Cardiac septum (tissue), 1 donor: Measurements from ENCODE around the gene CX3CR1. TPM values are rescaled to one million over a fixed set of nuclear protein-coding genes. Genes with fewer than 3 reads are reported as not detected.

ENCODE experiments used
- DNase-seq: peaks from one replicate; pipeline ENCODE4 v3.0.0-alpha.2; 2020; ENCODE audit warnings: low spot score
- intact Hi-C: fragments of 100-400 bp; cut with DNase I; formaldehyde crosslinking; loops from one replicate; pipeline ENCODE4 v1.14.0; 2022
- total RNA-seq: library from RNA; stranded (reverse); fragmentation: NEBNext Ultra II Directional; extraction: Animal tissue kit (Norgen Biotek cat#: 25700); gene quantifications from one replicate; pipeline ENCODE4 v1.2.1, GENCODE V29; 2021
- donor health status: DM: no; HTN: no; CAD: no.

CX3CR1 gene
- total RNA-seq, 1 donor from 2014 or later, result 1.3 TPM

DNA sequence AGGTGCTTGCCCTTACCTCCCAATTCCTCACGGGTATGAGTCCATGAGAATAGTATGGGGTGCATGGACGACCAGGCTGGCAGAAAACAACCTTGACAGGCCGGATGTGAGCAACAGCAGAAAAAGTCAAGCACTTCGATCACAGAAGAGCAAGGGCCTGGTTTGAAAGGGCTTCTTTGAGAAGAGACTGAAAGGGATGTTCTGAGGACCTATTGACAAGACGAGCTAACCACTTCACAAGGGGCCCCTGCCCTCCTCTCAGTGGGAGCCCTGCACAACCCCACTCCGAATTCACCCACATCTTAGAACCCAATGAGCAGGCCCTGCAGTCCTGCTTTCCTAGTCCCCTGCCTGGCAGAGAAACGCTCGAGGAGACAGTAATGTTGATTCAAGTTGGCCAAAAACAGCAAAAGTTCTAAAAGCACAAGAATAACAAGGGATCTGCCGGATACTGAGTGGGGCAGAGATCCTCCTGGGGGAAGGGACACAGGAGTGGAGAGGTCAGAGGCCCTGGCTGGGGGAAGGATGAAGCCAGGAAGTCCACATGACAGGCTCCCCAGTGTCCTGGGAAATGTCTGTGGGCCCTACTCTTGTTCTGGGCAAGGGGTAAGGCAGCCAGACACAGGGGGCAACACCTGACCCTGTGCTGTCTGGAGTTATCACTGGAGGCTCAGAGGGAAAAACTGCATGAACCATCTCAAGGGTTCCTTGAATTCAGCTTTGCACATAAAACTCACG, 14.8 kb upstream of the CX3CR1 start:
- DNase-seq, result no peak
- intact Hi-C loops, result no loop called here

DNA sequence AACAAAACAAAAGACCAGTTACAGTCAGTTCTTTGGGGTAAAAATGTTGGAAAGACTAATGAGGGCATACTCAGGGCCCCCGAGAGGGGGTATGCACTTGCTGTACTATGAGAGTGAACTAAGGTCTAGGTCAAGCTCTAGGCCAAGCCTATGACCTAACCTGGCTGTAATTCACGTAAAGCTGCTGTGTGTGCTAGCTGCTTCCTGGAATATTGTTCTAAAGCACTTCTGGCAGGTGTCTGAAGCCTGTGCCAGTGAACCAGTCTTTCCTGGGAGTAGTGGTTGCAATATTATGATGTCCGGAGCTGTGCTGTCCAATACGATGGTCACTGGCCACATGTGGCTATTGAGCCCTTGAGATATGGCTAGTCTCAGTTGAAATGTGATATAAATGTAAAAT, 13.1 kb upstream of the CX3CR1 start:
- no peak for DNase-seq
- intact Hi-C loops, result no loop called here

GRCh38 chr3:39291903-39292329, 12.1 kb upstream of the CX3CR1 start:
- peak; percentile 82 for DNase-seq
- intact Hi-C loops, result no loop called here

DNA sequence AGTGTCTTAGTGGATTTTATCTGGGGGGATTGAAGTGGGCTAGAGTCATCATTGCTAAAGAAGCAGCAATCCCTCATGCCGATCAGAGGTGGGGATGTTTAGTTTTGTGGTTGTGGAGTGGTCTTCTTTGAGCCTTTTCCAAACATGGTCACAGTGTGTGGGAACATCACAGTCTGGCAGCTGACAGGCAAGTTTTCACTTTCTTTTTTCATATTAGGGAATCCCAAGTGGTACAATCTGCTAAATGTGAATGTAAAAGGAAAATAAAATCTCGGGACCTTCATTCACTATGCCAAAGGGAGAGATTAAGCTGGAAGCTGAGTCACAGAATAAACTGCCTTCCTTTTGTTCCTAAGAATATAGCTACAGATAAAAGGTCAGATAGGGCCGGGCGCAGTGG, 10.4 kb upstream of the CX3CR1 start:
- no peak for DNase-seq
- intact Hi-C loops, result no loop called here

- no peak for DNase-seq
- intact Hi-C loops, result loop anchor here (2.0 to 5.0 kb wide), 2 partner anchors 80 to 97 kb away; partner anchors contain the start of gene XIRP1
These were observed 9.3 kb upstream of the CX3CR1 start for GRCh38 chr3:39289107-39289506.

GRCh38 chr3:39288300-39288808, 8.5 kb upstream of the CX3CR1 start:
- DNase-seq, result peak; percentile 91
- intact Hi-C loops, result loop anchor here (1.0 to 5.0 kb wide), 4 partner anchors 80 to 181 kb away; partner anchors contain the start of genes GORASP1, TTC21A and XIRP1

DNA sequence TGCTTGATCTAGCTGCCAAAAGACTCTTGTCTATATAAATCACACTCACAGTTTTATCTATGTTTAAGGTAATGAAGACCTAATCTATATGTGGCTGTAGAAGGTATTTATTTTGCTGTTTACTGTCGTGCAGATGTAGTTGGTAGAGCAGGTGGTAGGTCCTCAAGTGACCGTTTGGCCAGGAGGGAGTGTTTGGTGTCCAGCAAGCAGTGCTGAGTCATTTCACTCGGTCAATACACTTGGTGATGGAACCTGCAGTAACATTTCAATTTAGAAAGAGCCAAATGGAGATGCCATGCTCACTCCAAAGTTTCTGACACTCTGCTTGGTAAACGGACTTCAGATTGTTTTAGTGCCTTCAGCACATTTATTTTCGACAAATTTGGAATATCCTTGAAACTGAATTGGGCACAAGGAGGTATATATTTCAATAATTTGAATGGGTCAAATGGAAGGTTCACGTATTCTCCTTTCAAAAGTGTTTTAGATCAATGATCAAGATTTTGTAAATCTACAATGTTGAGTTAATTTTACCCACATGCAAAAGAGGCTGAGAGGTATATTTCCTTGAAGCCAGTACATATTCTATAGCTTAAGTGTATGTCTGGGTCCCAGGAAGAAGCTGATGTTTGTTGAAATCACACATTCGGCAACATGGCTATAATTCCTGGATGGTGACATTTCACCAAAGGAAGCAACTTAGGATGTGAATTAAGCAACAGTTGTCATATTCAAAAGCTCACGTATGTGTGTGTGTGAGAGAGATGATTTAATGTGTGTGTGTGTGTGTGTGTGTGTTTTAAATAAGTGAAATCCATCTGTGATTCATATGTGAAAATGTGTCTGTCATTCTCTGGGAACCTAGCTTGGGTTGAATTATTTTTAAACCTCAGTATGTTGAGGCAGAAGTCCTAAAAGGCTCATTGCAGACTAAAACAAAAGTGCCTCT, 7.7 kb upstream of the CX3CR1 start:
- no peak for DNase-seq
- intact Hi-C loops, result loop anchor here (1.0 to 5.0 kb wide), 4 partner anchors 79 to 180 kb away; partner anchors contain the start of genes GORASP1, TTC21A and XIRP1

DNA sequence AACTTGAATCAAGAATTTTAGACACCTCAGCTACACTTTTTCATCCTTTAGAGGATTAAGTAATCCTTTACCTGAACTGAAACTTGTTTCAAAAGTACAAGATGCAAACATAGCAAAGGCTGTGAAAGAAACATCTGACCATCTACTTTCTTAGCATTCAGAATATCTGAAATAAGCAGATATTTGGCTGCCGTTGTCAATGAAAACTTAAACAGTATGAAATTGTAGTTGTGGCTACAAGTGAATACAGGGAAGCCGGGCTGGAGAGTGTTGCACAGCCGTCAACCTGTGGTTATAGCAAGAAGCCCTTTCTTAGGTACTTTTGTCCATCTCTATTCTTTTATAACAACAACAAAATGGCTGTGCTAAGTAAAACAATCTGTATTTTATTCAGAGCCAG, 6.9 kb upstream of the CX3CR1 start:
- intact Hi-C loops, result loop anchor here (5.0 kb wide), 1 partner anchor 94 kb away; the partner anchor contains the start of gene XIRP1
- DNase-seq, result no peak

GRCh38 chr3:39285332-39285731, 5.5 kb upstream of the CX3CR1 start:
- intact Hi-C loops, result loop anchor here (5.0 kb wide), 1 partner anchor 93 kb away; the partner anchor contains the start of gene XIRP1
- no peak for DNase-seq

GRCh38 chr3:39284457-39284881, 4.6 kb upstream of the CX3CR1 start:
- intact Hi-C loops, result no loop called here
- no peak for DNase-seq

- intact Hi-C loops, result no loop called here
- no peak for DNase-seq
These were observed 2.2 kb upstream of the CX3CR1 start for GRCh38 chr3:39282057-39282456.

- intact Hi-C loops, result loop anchor here (2.0 kb wide), 1 partner anchor 71 kb away; no protein-coding TSS in a partner anchor
- peak; percentile 86 for DNase-seq
These were observed 1.7 kb upstream of the CX3CR1 start for GRCh38 chr3:39281533-39281932.

DNA sequence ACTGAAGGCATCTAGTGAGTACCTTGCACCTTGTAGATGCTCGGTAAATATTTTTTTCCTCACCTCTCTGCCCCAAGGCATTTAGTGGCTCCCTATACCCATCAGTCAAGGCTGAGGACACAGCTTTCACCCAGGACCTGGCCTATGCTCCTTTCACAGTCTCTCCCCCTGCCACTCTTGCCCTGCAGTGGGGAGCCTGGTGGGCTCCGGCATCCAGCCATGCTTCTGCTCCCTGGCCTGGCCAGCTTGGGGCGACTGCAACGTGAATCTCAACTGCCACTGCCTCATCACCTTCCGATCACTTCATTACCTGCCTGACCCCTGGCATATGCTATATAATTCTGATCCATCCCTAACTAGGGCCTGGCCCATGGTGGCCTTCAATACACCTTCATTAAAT, 735 bp upstream of the CX3CR1 start:
- DNase-seq, result no peak
- intact Hi-C loops, result loop anchor here (2.0 kb wide), 1 partner anchor 70 kb away; no protein-coding TSS in a partner anchor

DNA sequence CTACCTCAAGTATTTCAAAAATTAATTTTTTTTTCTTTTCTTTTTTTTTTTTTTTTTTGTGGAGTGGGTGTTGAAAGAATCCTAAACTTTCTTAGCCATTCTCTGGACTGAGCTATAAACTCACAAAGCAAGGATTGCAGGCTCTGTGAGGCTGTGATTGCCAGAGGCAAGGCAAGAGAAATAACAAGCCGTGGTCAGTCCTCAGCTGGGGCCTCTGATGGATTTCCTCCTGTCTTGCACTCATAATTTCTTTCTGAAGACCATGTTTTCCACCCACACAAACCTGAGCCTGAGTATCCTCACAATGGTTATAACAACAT, 1.3 kb downstream of the CX3CR1 start:
- intact Hi-C loops, result no loop called here

DNA sequence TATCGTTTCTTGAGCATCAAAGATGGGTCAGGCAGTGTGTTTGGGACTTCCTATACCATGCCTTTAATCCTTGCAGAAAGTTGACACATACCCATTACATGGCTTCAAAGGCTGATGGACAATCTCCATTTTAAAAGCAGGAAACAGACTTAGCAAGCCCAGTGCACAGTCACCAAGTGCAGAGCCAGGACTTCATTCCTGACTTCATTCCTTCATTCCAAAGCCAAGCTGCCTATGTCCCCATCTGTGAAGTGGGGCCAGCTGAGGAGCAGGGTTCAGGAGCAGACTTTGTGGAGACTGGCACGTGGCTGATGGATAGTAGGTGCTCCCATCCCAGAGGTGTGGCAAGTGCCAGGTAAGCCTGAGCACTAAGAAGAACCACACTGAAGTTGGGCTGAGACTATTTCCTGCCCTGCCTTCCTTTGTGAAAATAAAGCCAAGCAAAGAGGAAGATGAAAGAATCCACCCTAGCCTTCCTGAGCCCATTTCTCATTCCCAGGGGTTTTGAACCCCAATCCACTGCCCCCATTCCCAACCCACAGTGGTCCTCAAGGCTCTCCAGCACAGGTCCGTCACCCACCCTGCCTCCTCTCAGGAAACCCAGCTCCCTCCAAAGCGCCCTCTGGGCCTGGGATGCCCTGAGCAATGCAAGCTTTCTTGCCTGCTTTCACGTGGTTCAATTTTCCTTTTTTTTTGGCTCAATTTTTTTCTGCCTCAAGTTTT, 1.8 kb downstream of the CX3CR1 start:
- intact Hi-C loops, result no loop called here
- DNase-seq, result no peak

More for the DNA sequence above, 1.3 kb downstream of the CX3CR1 start:
- DNase-seq, result no peak

DNA sequence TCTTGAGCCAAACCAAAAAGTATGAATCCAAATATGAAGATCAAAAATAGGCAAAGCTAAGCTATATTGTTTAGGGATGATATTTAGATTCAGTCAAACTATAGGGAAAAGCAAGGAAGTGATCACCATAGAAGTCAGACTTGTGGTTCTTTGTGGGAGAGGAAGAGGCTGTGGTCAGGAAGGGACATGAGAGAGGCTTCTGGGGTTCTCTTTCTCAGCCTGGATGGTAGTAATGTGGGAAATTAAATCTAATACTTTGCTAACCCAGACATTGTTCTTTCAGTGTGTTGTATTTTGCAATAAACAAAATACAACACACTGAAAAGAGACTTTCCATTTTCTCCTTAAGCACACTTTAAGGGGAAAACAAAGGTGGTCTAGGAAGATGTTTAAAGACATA, 3.1 kb downstream of the CX3CR1 start:
- intact Hi-C loops, result no loop called here
- DNase-seq, result no peak

- no peak for DNase-seq
- intact Hi-C loops, result no loop called here
These were observed 3.8 kb downstream of the CX3CR1 start for GRCh38 chr3:39275963-39276593.

GRCh38 chr3:39275052-39275451, 4.8 kb downstream of the CX3CR1 start:
- intact Hi-C loops, result no loop called here
- DNase-seq, result no peak

DNA sequence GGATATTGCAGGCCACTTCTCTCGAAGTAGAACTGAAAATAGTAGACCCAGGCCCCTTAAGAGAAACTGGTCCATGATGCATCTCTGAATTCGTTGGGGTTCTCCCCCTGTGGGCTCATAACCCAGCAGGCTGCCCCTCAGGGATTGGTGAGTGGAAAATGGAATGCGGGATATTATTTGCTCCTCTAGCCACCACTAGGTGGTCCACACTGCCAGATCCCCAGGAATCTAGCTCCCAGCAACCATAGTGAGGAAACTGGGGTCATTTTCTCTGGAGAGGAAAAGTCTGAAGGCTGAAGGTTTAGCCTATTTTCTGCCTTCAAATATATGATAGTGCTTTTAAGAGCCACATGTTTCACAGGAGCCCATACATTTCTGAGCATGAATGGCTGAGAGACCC, 6.7 kb downstream of the CX3CR1 start:
- DNase-seq, result no peak
- intact Hi-C loops, result no loop called here
